Neural cell (in vitro differentiated cells): Measurements from ENCODE around the gene POT1. TPM values are rescaled to one million over a fixed set of nuclear protein-coding genes. Genes with fewer than 3 reads are reported as not detected.

Experiments used
- H2AFZ ChIP-seq: fragments of 200-600, 300-800 bp; sonication (generic), shearing (Covaris generic); 2 replicates; pipeline ENCODE4 v1.6.0; 2014; ENCODE audit warnings: low read depth, mild to moderate bottlenecking, antibody characterized with exemption, low read length, moderate library complexity
- H3F3A ChIP-seq: fragments of 200-600 bp; shearing (Covaris generic); 2 replicates; pipeline ENCODE4 v1.6.1; 2016; ENCODE audit warnings: mild to moderate bottlenecking, moderate library complexity, mixed read lengths, antibody characterized with exemption, low read length; ENCODE audit not compliant: insufficient read depth, poor library complexity, severe bottlenecking
- H3K27ac ChIP-seq: fragments of 200-600, 300-800 bp; sonication (generic), shearing (Covaris generic); 2 replicates; pipeline ENCODE4 v1.5.1; 2014; ENCODE audit warnings: mild to moderate bottlenecking, low read length, moderate library complexity
- H3K27me3 ChIP-seq: fragments of 300-800, 200-600 bp; sonication (generic), shearing (Covaris generic); 2 replicates; pipeline ENCODE4 v1.6.0; 2014; ENCODE audit warnings: mild to moderate bottlenecking, low read depth, low read length, moderate library complexity; ENCODE audit not compliant: insufficient read depth
- H3K36me3 ChIP-seq: fragments of 300-800, 200-600 bp; sonication (generic), shearing (Covaris generic); 2 replicates; pipeline ENCODE4 v1.5.1; 2014; ENCODE audit warnings: mild to moderate bottlenecking, antibody characterized with exemption, low read length, moderate library complexity; ENCODE audit not compliant: insufficient read depth
- H3K4me2 ChIP-seq: fragments of 300-800, 200-600 bp; sonication (generic), shearing (Covaris generic); 2 replicates; pipeline ENCODE4 v1.6.0; 2014; ENCODE audit warnings: mild to moderate bottlenecking, low read length
- H3K4me3 ChIP-seq: fragments of 300-800, 200-600 bp; sonication (generic), shearing (Covaris generic); 2 replicates; pipeline ENCODE4 v1.5.1; 2014; ENCODE audit warnings: mild to moderate bottlenecking, low read length, moderate library complexity
- H3K79me2 ChIP-seq: fragments of 200-600 bp; shearing (Covaris generic); replicated peaks from 2 replicates; pipeline ENCODE4 v1.6.0; 2014; ENCODE audit warnings: mild to moderate bottlenecking, low read length, moderate library complexity; ENCODE audit not compliant: insufficient read depth
- H3K9ac ChIP-seq: fragments of 300-800, 200-600 bp; sonication (generic), shearing (Covaris generic); 2 replicates; pipeline ENCODE4 v1.6.1; 2016; ENCODE audit warnings: mild to moderate bottlenecking, low read length, mixed read lengths
- H3K9me2 ChIP-seq: fragments of 200-600 bp; shearing (Covaris generic); 2 replicates; pipeline ENCODE4 v1.6.1; 2016; ENCODE audit warnings: mild to moderate bottlenecking, low read length, mixed read lengths; ENCODE audit not compliant: insufficient read depth
- H3K9me3 ChIP-seq: fragments of 200-600, 300-800 bp; sonication (generic), shearing (Covaris generic); 2 replicates; pipeline ENCODE4 v1.6.1; 2016; ENCODE audit warnings: mild to moderate bottlenecking, mixed run types, low read length, moderate library complexity, mixed read lengths
- H4K20me1 ChIP-seq: fragments of 200-600 bp; shearing (Covaris generic); 2 replicates; pipeline ENCODE4 v1.6.1; 2016; ENCODE audit warnings: mild to moderate bottlenecking, mixed run types; ENCODE audit not compliant: insufficient read depth
- CTCF ChIP-seq: fragments of 450-650 bp; IDR thresholded peaks from 2 replicates; pipeline ENCODE4 v1.5.1; 2014; ENCODE audit warnings: antibody characterized with exemption, mild to moderate bottlenecking, moderate library complexity; ENCODE audit not compliant: poor library complexity, severe bottlenecking
- EP300 ChIP-seq: fragments of 450-650 bp; conservative IDR thresholded peaks from 2 replicates; pipeline ENCODE4 v1.6.1; 2014; ENCODE audit warnings: antibody characterized with exemption, mild to moderate bottlenecking, moderate library complexity; ENCODE audit not compliant: poor library complexity, severe bottlenecking
- EZH2 ChIP-seq: fragments of 200-600, 300-800 bp; shearing (Covaris generic), sonication (generic); IDR thresholded peaks from 2 replicates; pipeline ENCODE4 v1.6.1; 2014; ENCODE audit warnings: antibody characterized with exemption, low read length, borderline replicate concordance, mild to moderate bottlenecking; ENCODE audit not compliant: insufficient read depth, poor library complexity, severe bottlenecking
- MXI1 ChIP-seq: fragments of 450-650 bp; conservative IDR thresholded peaks from 2 replicates; pipeline ENCODE4 v1.6.1; 2014; ENCODE audit warnings: antibody characterized with exemption, mild to moderate bottlenecking; ENCODE audit not compliant: poor library complexity, severe bottlenecking
- POLR2AphosphoS5 ChIP-seq: IDR thresholded peaks from 2 replicates; pipeline ENCODE4 v1.6.1; 2012
- RAD21 ChIP-seq: fragments of 450-650 bp; conservative IDR thresholded peaks from 2 replicates; pipeline ENCODE4 v1.6.1; 2014; ENCODE audit warnings: antibody characterized with exemption, mild to moderate bottlenecking, moderate library complexity
- REST ChIP-seq: IDR thresholded peaks from 2 replicates; pipeline ENCODE4 v1.6.1; 2012; ENCODE audit warnings: borderline replicate concordance
- SMC3 ChIP-seq: fragments of 450-650 bp; conservative IDR thresholded peaks from 2 replicates; pipeline ENCODE4 v1.6.1; 2014; ENCODE audit warnings: antibody characterized with exemption, mild to moderate bottlenecking, moderate library complexity; ENCODE audit not compliant: poor library complexity
- TAF1 ChIP-seq: IDR thresholded peaks from 2 replicates; pipeline ENCODE4 v1.6.1; 2012; ENCODE audit warnings: low read depth
- polyA plus RNA-seq: library from polyadenylated mRNA; depleted of rRNA; stranded (reverse); fragments of >200 nt; gene quantifications from 2 replicates; pipeline ENCODE4 v1.2.3, GENCODE V29; 2014

POT1 gene
- polyA plus RNA-seq, 1 donor from 2014 or later = 19.3 TPM

GRCh38 chr7:124773339-124773738 is 156.3 kb downstream of the POT1 start:
- H3F3A ChIP-seq = no peaks in the 10 kb centered on the region
- H3K36me3 ChIP-seq = no peaks in the 10 kb centered on the region
- no peaks in the 10 kb centered on the region for H3K79me2 ChIP-seq
- no peak overlapping the region for H2AFZ ChIP-seq
- no peaks in the 10 kb centered on the region for H3K9me3 ChIP-seq
- H3K4me2 ChIP-seq = no peak overlapping the region
- no peaks in the 10 kb centered on the region for H4K20me1 ChIP-seq
- no peaks in the 10 kb centered on the region for H3K9me2 ChIP-seq
- H3K9ac ChIP-seq = no peak overlapping the region
- H3K4me3 ChIP-seq = no peak overlapping the region
- no peaks in the 10 kb centered on the region for H3K27me3 ChIP-seq
- no peak for TF ChIP-seq TAF1
- no peak for TF ChIP-seq RAD21
- no peak for TF ChIP-seq EP300
- TF ChIP-seq MXI1 = no peak
- TF ChIP-seq CTCF = no peak
- TF ChIP-seq REST = no peak
- TF ChIP-seq POLR2AphosphoS5 = no peak
- TF ChIP-seq SMC3 = no peak
- TF ChIP-seq EZH2 = no peak
- H3K27ac ChIP-seq = no peak overlapping the region

Other genes starting within 250 kb of the POT1 start
- gene GPR37, start 164.0 kb downstream of the POT1 start, polyA plus RNA-seq = 0.78 and 1.4 TPM in 2 replicates